ENCODE results near the gene EFNA4. TPM values are rescaled to one million over a fixed set of nuclear protein-coding genes. Genes with fewer than 3 reads are reported as not detected.

The EFNA4 gene
- total and polyA plus RNA-seq, 2 donors (not counting 1 experiment from before 2014, with no cell fraction given) = 8.4 to 10.6 TPM

- H3K9ac ChIP-seq (ENCODE audit: low read length) = peak overlapping the region; percentile 82
- intact Hi-C loops (cut with micrococcal nuclease) = loop anchor here (2.0 to 10.0 kb wide), 5 partner anchors 61 to 1390 kb away; partner anchors contain the start of genes ADAR and ILF2
- Mint-ChIP-seq H3K27me3 (no peaks in the 10 kb centered on the region), H3K4me3 (peak overlapping the region; percentile 94), H3K4me1 (peaks cover 43% of the 10 kb centered on the region), H3K9me3 (ENCODE audit: insufficient read depth) (no peaks in the 10 kb centered on the region), H3K27ac (no peak overlapping the region)
- H3K27ac ChIP-seq (ENCODE audit: low read length in 2 of 2) = no peak overlapping the region
- CTCF ChIA-PET = interaction anchor here (0.5 to 20.2 kb wide), 37 partner anchors 9 to 584 kb away, joined by 3 to 370 read pairs (median 6); partner anchors contain the start of genes ADAM15, EFNA3, KRTCAP2 and PBXIP1
- DNase-seq (no peak), ATAC-seq (ENCODE audit: low read depth) (no peak)
- peaks cover 0 to 3% (median 0%) of the 10 kb centered on the region in 4 experiments for H3K27me3 ChIP-seq (replicated peaks in 1 of 4; ENCODE audit: control extremely low read depth in 1 of 4, control insufficient read depth in 3 of 4, insufficient read depth in 4 of 4, low read length in 3 of 4)
- H3K36me3 ChIP-seq (replicated peaks in 1 of 2; ENCODE audit: control extremely low read depth in 1 of 2, control insufficient read depth in 1 of 2, extremely low read depth in 1 of 2, insufficient read depth in 2 of 2, low read length in 1 of 2) = peaks cover 0 to 11% of the 10 kb centered on the region in 2 experiments
- no peaks in the 10 kb centered on the region for H3K9me3 ChIP-seq (ENCODE audit: control extremely low read depth in 1 of 3, control insufficient read depth in 2 of 3, insufficient read depth in 1 of 3, low read length in 2 of 3)
- peaks cover 27 to 48% of the 10 kb centered on the region in 2 donors for H3K4me1 ChIP-seq (ENCODE audit: control insufficient read depth in 2 of 2, insufficient read depth in 2 of 2, low read length in 2 of 2)
- H4K20me1 ChIP-seq (ENCODE audit: control insufficient read depth, insufficient read depth, low read length, poor library complexity, severe bottlenecking) = peaks cover 37% of the 10 kb centered on the region
- 69% methylated on average over 29 of the region's 29 CpGs for WGBS (ENCODE audit: insufficient coverage)
- peaks cover 24% of the 10 kb centered on the region for H3K79me2 ChIP-seq (ENCODE audit: control insufficient read depth, insufficient read depth, low read length)
- POLR2A ChIA-PET = interaction anchor here (0.7 to 2.4 kb wide), 6 partner anchors 11 to 189 kb away, joined by 3 to 18 read pairs (median 6); partner anchors contain the start of gene ADAM15
- peak overlapping the region; percentile 96 for H3K4me2 ChIP-seq (replicated peaks; ENCODE audit: low read depth, low read length, poor library complexity, severe bottlenecking)
- peak overlapping the region; percentile 80 for H2AFZ ChIP-seq (ENCODE audit: insufficient read depth, low read depth, low read length, poor library complexity, severe bottlenecking)
- H3K4me3 ChIP-seq (ENCODE audit: control extremely low read depth in 1 of 5, extremely low read depth in 1 of 5, insufficient read depth in 1 of 5, low read depth in 2 of 5, low read length in 4 of 5) = peak overlapping the region in 1 of 5 experiments; percentile 73
- TF ChIP-seq EZH2 (IDR thresholded peaks at IDR 0.05; ENCODE audit: borderline replicate concordance, insufficient read depth, low read depth, low read length, poor library complexity, severe bottlenecking) = no peak
- no peak for TF ChIP-seq CTCF (IDR thresholded peaks at IDR 0.05)
Observed at GRCh38 chr1:155062151-155062686, 1.3 kb upstream of the EFNA4 start.
